NB4 (cell line): ENCODE data around the gene NUDT16.
A peak's percentile ranks its signal among the peaks of the same experiment; 100 is the strongest.
"Not testable (repeated sequence)": the region's sequence is repeated elsewhere in the genome, so short reads cannot be mapped to it uniquely, and the experiment has no call there.

Source experiments
- DNase-seq: peaks from one replicate; pipeline ENCODE4 v3.0.0; 2010; ENCODE audit warnings: low read depth
- H3K4me3 ChIP-seq: one replicate; pipeline ENCODE4 v1.5.1; 2011; ENCODE audit warnings: mild to moderate bottlenecking, low read depth, low read length, moderate library complexity
- CTCF ChIP-seq: IDR thresholded peaks from one replicate; pipeline ENCODE4 v1.5.1; 2012; ENCODE audit warnings: low read depth, low read length
- MYC ChIP-seq: IDR thresholded peaks from 2 replicates; pipeline ENCODE4 v1.6.1; 2011; ENCODE audit warnings: low read depth, low read length
- POLR2A ChIP-seq: IDR thresholded peaks from 2 replicates; pipeline ENCODE4 v1.6.1; 2011; ENCODE audit warnings: mild to moderate bottlenecking; ENCODE audit not compliant: insufficient read length; ENCODE audit errors: extremely low read depth
- TF ChIP-seq, protein P1 (sequence below): IDR thresholded peaks from 2 replicates; pipeline ENCODE4 v1.6.1; 2011; ENCODE audit warnings: low read depth, low read length

Gene NUDT16

DNA sequence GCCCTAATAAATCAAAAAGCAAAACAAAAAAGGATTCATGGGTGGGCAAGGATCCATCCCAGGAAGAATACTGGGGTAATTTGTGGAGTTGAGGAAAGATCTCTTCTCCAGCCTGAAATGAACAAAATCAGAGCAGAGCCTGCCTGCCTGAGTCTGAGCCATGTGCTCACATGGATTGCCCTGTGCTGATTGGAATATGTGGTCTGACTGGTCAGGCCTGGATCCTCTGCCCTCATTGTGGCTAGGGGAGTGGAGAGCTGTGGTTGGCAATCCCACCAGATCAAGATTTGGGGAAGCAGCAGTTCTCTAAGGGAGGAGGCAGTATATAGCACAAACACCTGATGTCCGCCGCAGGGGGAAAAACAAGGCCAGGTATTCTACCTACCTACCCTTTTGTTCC is 6.8 kb upstream of the NUDT16 start:
- no peak for DNase-seq
- TF ChIP-seq MYC: no peak
- TF ChIP-seq, protein P1, sequence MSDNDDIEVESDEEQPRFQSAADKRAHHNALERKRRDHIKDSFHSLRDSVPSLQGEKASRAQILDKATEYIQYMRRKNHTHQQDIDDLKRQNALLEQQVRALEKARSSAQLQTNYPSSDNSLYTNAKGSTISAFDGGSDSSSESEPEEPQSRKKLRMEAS: no peak
- TF ChIP-seq POLR2A: no peak
- TF ChIP-seq CTCF: no peak
- no peak overlapping the region for H3K4me3 ChIP-seq

GRCh38 chr3:131380821-131381444 is 641 bp upstream of the NUDT16 start:
- DNase-seq: not testable (repeated sequence)
- H3K4me3 ChIP-seq: peak overlapping the region; percentile 67

- peak; percentile 81 for DNase-seq
- H3K4me3 ChIP-seq: no peak overlapping the region
- TF ChIP-seq, protein P1: peak; percentile 76
- no peak for TF ChIP-seq CTCF
These were observed 5.0 kb downstream of the NUDT16 start for GRCh38 chr3:131386429-131387165.

- no peak for DNase-seq
These were observed 6.4 kb downstream of the NUDT16 start for GRCh38 chr3:131387796-131388489.

GRCh38 chr3:131388490-131388799 is 6.9 kb downstream of the NUDT16 start:
- H3K4me3 ChIP-seq: no peak overlapping the region
- TF ChIP-seq MYC (no peak), POLR2A (no peak), CTCF (no peak)
- TF ChIP-seq, protein P1: no peak
- no peak for DNase-seq

More at GRCh38 chr3:131387796-131388489, 6.4 kb downstream of the NUDT16 start:
- no peak overlapping the region for H3K4me3 ChIP-seq
- no peak for TF ChIP-seq CTCF
- no peak for TF ChIP-seq MYC
- TF ChIP-seq POLR2A: no peak
- TF ChIP-seq, protein P1: no peak

DNA sequence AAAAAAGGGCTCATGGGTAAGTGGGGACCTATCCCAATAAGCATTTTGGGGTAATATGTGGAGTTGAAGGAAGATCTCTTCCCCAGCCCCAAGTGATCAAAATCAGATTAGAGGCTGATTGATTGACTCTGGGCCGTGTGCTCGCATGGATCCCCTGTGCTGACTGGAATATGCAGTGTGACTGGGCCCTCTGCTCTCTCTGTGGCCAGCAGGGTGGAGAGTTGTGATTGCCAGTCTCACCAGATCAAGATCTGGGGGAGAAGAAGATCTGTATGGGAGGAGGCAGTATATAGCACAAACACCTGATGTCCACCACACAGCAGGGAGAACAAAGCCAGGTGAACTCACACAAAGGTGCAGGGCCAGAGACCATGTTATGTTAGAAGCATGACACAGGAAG is 8.8 kb downstream of the NUDT16 start:
- no peak for TF ChIP-seq CTCF
- no peak for TF ChIP-seq POLR2A
- TF ChIP-seq, protein P1: no peak
- no peak for TF ChIP-seq MYC

More for the DNA sequence above, 8.8 kb downstream of the NUDT16 start:
- no peak for DNase-seq
- no peak overlapping the region for H3K4me3 ChIP-seq
